AG04449 (cell line): ENCODE results near the gene HTR1D.
A peak's percentile ranks its signal among the peaks of the same experiment; 100 is the strongest.
"Not testable (repeated sequence)": the region's sequence is repeated elsewhere in the genome, so short reads cannot be mapped to it uniquely, and the experiment has no call there.

Experiments used
- CTCF ChIA-PET: fragments of 350-600 bp; formaldehyde crosslinking; extraction: SDS; loops from one replicate; lab custom pipeline; 2021; ENCODE audit warnings: antibody characterized with exemption; lab: Yijun Ruan, JAX
- POLR2A ChIA-PET: fragments of 400-600, 350-600 bp; formaldehyde crosslinking; extraction: SDS; loops from one replicate; lab custom pipeline; 2020; ENCODE audit warnings: antibody characterized with exemption, inconsistent platforms; lab: Yijun Ruan, JAX
- DNase-seq: peaks from one replicate; pipeline ENCODE4 v3.0.0-alpha.2; 2010; ENCODE audit warnings: low read depth, low spot score
- H3K4me3 ChIP-seq: 2 replicates; pipeline ENCODE4 v1.5.1; 2011; ENCODE audit warnings: low read depth, mild to moderate bottlenecking, control low read depth, low read length
- CTCF ChIP-seq: IDR thresholded peaks from one replicate; pipeline ENCODE4 v1.5.1; 2011; ENCODE audit warnings: mild to moderate bottlenecking, moderate library complexity, low read length, control low read depth, inconsistent platforms; ENCODE audit not compliant: insufficient read depth; ENCODE audit errors: missing control alignments

HTR1D gene

GRCh38 chr1:23217421-23218115 is at the start of gene HTR1D:
Gene HTR1D, minus strand, starts transcription at chr1:23217502. Its CDS starts 23,283 bp downstream, at chr1:23194219.
- TF ChIP-seq CTCF, result no peak
- CTCF ChIA-PET, result interaction anchor here (0.9 to 2.6 kb wide), 6 partner anchors 9 to 118 kb away, joined by 3 to 10 read pairs (median 4); no protein-coding TSS in a partner anchor
- POLR2A ChIA-PET, result no interaction called here
- H3K4me3 ChIP-seq, result peak within 1 kb of the TSS; percentile 40
- no peak for DNase-seq

GRCh38 chr1:23263380-23263887 is 46.1 kb upstream of the HTR1D start:
- no peak overlapping the region for H3K4me3 ChIP-seq
- no peak for DNase-seq
- ChIA-PET POLR2A (no interaction called here), CTCF (interaction anchor here (1.1 to 1.7 kb wide), 4 partner anchors 9 to 165 kb away, joined by 4 to 6 read pairs (median 4); no protein-coding TSS in a partner anchor)
- no peak for TF ChIP-seq CTCF

- DNase-seq, H3K4me3 ChIP-seq, CTCF ChIA-PET, POLR2A ChIA-PET: not testable (repeated sequence)
Observed at GRCh38 chr1:23258082-23258481, 40.8 kb upstream of the HTR1D start.

GRCh38 chr1:23257371-23257770 is 40.1 kb upstream of the HTR1D start:
- POLR2A ChIA-PET, DNase-seq, H3K4me3 ChIP-seq, CTCF ChIA-PET: not testable (repeated sequence)

GRCh38 chr1:23254584-23254983 is 37.3 kb upstream of the HTR1D start:
- CTCF ChIA-PET, result interaction anchor here (1.2 kb wide), 1 partner anchor 9 kb away, joined by 4 read pairs; no protein-coding TSS in a partner anchor
- no peak for TF ChIP-seq CTCF
- POLR2A ChIA-PET, result no interaction called here
- H3K4me3 ChIP-seq, result no peak overlapping the region
- DNase-seq, result no peak

- DNase-seq, result no peak
- CTCF ChIA-PET, result interaction anchor here (0.7 to 1.0 kb wide), 5 partner anchors 8 to 153 kb away, joined by 3 to 5 read pairs (median 3); no protein-coding TSS in a partner anchor
Observed at GRCh38 chr1:23251812-23252211, 34.5 kb upstream of the HTR1D start.

More at GRCh38 chr1:23251812-23252211, 34.5 kb upstream of the HTR1D start:
- no peak for TF ChIP-seq CTCF
- no peak overlapping the region for H3K4me3 ChIP-seq
- POLR2A ChIA-PET, result no interaction called here
